Hindlimb muscle (tissue), 1 donor: ENCODE data around the gene PAMR1. TPM values are rescaled to one million over a fixed set of nuclear protein-coding genes. Genes with fewer than 3 reads are reported as not detected.
"Not testable (repeated sequence)": the region's sequence is repeated elsewhere in the genome, so short reads cannot be mapped to it uniquely, and the experiment has no call there.

Source experiments
- DNase-seq: peaks from one replicate; pipeline ENCODE4 v3.0.0-alpha.2; 2013
- polyA plus RNA-seq: library from polyadenylated mRNA; unstranded; fragments of 120-200 nt; gene quantifications from one replicate; pipeline ENCODE4 v1.2.1, GENCODE V29; 2013; ENCODE audit not compliant: insufficient read length

Gene PAMR1
- polyA plus RNA-seq, 1 donor, result 8.4 TPM

DNA sequence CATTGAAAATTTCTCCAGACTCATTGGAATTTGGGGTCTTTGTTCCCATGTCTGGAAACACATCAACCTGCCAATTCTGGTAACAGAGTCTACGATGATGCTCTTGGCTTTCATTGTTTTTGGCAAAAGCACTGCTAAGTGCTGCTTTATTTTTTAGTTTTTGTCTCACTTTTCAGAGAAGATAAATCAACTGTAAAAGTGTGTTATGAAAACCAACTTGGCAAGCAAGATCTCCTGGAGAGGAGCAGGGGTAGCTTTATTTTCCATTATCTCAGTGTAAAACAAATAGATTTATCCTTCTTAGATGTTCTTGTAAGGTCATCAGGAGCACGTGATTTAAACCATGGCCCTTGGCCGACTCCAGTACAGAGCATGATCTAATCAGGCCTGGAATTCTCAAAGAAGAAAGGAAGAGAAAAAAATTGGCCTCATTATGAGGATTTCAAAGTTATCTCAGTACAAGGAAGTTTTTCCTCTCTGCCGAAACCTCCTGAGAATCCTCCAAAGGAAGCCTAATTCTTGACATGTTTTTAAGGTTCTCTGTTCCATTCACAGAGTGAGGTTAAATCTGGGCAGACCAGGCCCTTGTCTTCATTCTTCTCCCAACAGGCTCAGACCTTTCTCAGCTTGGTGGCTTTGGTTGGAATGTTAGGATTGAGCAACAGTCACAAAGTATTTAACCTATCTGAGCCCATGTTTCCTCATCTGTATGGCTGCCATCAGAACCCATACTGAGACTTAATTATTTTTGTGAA is 16.4 kb upstream of the PAMR1 start:
- peak; percentile 88 for DNase-seq

GRCh38 chr11:35540526-35540925 is 15.1 kb upstream of the PAMR1 start:
- DNase-seq, result no peak

- no peak for DNase-seq
Measured at GRCh38 chr11:35539781-35540281, 14.4 kb upstream of the PAMR1 start.

DNA sequence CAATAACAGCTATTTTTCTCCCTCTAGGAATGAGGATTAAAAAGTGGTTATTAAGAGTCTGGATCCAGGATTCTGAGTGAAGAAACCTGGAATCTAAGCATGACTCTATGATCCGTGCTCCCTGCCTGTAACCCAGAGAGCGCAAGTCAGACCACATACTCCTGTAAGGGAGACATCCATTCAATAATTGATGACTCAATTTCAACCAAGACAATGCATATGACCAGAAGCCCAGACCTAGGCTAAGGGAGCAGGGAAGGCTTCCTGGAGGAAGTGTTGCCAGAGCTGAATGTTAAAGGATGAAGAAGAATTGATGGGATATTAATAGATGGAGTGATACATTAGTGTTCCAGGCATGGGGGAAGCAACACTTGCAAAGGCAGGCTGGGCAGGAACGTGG is 13.8 kb upstream of the PAMR1 start:
- no peak for DNase-seq

GRCh38 chr11:35536470-35536869 is 11.1 kb upstream of the PAMR1 start:
- DNase-seq, result no peak

- DNase-seq, result no peak
Measured at GRCh38 chr11:35531246-35531645, 5.8 kb upstream of the PAMR1 start.

GRCh38 chr11:35529971-35530495 is 4.6 kb upstream of the PAMR1 start:
- no peak for DNase-seq

DNA sequence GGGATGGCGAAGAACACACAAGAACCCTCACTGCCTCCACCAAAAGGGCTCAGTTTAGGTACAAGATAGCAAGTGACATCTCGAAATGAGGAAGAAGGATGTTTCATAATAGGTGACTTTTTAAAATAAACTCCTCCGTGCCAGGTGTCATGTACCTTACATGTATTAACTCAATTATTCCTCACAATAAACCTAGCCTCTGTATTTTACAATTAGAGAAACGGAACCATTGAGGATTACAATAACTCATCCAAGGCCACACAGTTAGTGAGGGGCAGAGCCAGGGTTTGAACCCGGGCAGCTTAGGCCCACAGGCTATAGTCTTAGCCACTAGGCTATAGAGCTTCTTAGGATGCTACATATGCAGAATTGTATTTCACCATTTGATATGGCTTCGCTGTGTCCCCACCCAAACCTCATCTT is 965 bp upstream of the PAMR1 start:
- DNase-seq, result no peak

- DNase-seq, result no peak
Measured at GRCh38 chr11:35524780-35525179, 636 bp downstream of the PAMR1 start.

GRCh38 chr11:35523861-35524260 is 1.6 kb downstream of the PAMR1 start:
- DNase-seq, result no peak

- DNase-seq, result peak; percentile 56
Measured at GRCh38 chr11:35523331-35523768, 2.1 kb downstream of the PAMR1 start.

GRCh38 chr11:35522091-35522490 is 3.3 kb downstream of the PAMR1 start:
- DNase-seq, result not testable (repeated sequence)

DNA sequence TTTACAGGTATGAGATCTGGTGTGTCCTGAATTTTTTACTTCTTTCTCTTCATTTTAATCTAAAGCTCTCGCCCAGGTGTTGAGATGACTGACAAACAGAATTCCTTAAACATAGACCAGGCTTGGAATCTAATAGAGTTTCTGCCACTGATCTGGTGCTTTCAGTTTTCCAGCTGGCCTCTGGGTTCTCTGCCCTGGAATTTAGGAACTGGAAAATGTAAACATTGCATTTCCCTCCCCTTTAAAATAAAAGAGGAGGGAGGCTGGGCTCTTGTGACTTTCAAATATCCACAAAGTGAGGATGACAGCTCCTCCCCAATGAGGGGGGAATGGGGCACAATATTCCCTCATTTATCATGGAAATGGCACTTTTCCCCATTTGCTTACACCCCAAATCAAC is 5.0 kb downstream of the PAMR1 start:
- no peak for DNase-seq

DNA sequence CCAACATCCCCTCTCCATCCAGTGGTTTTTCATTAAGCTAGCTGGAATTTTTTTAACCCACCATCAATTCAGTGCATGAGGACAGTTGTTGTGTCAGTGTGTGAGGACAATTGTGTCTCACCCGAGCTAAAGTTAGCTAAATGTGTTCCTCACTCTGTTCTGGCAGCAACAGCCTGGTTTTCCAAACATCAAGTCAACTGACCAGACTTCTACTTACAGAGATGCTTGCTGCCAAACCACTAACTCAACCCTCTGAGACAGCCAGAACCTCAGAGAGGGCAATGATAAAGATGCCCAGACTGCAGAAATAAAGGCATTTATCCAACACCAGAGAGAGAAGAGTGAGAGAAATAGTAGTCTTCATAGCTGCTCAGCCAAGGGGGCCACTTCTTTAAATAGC is 6.7 kb downstream of the PAMR1 start:
- DNase-seq, result no peak

DNA sequence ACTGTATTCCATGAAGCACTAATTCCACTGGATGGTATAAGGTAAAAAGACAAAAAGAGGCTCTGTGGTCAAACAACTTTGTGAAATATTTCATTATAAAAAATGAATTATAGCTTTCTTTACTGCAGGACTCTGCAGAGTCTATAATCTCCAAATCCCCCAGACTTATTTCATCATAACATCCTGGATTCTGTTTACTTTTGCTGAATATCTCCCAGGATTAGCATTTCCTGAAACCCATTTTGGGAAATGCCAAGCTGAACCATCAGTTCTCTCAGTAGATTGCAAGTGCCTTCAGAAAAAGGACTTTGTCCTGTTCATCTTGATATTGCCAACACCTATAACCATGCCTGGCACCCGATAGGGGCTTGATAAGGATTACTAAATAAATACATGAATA is 7.9 kb downstream of the PAMR1 start:
- DNase-seq, result no peak

DNA sequence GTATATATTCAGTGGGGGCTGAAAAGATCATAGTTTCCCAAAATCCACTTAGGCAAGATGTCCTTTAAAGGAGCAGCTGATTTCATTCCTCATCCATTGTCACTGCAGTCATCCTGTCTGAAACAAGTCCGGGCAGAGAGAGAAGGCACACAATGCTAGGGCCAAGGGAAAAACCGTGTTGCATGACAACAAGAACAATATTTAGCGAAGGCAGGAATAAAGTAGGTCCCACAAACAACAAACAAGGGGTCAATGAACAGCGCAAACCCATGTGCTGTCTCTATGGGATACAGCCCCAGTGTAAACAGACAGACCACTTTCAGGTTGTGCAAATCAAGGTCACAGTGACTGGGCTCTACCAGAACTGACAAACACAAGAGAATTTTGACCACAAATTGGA is 9.0 kb downstream of the PAMR1 start:
- DNase-seq, result no peak

DNA sequence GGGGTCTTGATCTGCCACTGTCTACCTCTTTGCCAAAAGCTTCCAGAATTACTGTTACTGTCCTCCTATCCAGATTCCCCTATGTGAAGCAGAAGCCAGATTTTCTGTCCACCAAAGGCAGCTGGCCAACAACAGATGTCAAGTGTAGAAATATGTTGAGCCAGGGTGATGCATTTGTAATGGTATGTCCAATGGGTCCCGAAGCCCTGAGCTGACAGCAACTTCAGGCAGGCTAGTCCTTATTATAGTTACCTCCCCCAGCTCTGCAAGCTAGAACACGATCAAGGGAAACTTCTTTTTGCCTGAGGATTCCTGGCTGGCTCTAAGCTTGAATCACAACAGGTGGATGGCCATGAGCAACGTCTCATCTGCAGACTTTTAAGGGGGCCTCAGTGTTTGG is 10.2 kb downstream of the PAMR1 start:
- no peak for DNase-seq

GRCh38 chr11:35514481-35514880 is 10.9 kb downstream of the PAMR1 start:
- DNase-seq, result no peak

DNA sequence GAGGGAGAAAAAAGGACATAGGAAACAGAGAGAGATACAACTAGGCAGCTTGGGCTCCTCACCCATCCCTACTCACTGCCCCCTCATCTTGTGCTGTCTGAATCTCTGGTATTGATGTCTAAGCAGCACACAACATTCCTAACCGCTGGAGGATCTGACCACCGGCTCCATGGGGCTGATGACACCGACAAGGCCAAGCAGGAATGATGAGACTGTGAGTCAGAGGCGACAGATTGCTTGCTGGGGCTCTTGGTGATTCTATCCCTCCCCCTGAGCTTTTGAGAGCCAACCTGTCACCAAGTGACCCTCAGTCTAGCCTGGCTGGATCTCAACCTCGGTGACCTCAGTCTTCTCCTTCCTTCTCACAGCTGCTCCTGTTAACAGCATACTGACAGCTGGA is 13.8 kb downstream of the PAMR1 start:
- no peak for DNase-seq

DNA sequence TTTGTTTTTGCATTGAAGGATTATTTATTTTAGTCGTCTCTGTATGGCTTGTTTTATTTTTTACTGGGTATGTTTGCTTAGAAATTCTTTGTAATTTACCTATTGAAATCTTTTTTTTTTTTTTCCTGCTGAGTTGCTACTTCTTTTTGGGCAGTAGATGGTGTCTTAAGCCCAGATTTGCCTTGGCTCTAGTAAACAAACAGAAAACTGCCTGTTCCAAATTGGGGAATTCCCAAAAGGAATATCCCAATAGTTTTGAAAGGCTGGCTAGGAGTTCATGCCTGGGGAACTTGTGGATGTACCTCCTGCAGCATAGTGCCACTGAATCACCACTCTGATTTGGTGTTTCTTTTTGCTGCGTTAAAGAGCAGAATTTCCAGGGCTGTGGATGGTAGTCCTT is 17.7 kb downstream of the PAMR1 start:
- no peak for DNase-seq

- DNase-seq, result no peak
Measured at GRCh38 chr11:35501776-35502175, 23.6 kb downstream of the PAMR1 start.

DNA sequence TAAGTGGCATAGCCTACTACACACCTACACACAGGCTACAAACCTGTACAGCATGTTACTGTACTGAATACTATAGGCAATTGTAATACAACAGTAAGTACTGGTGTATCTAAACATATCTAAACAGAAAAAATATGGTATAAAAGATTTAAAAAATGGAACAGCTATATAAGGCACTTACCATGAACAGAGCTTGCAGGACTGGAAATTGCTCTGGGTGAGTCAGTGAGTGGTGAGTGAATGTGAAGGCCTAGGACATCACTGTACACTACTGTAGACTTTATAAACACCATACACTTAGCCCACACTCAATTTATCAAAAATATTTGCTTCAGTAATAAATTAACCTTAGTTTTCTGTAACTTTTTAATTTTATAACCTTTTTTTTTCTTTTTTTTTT is 24.7 kb downstream of the PAMR1 start:
- DNase-seq, result no peak

DNA sequence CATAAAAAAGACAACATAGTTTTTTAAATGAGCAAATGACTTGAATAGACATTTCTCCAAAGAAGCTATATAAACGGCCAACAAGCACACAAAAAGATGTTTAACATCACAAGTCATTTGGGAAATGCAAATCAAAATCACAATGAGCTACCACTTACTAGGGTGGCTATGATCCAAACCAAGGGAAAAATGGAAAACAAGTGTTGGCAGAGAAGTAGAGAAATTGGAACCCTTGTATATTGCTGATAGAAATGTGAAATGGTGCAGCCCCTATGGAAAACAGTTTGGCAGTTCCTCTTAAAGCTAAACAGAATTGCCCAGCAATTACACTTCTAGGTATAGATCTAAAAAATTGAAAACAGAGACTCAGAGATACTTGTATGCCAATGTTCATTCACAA is 29.0 kb downstream of the PAMR1 start:
- DNase-seq, result no peak

DNA sequence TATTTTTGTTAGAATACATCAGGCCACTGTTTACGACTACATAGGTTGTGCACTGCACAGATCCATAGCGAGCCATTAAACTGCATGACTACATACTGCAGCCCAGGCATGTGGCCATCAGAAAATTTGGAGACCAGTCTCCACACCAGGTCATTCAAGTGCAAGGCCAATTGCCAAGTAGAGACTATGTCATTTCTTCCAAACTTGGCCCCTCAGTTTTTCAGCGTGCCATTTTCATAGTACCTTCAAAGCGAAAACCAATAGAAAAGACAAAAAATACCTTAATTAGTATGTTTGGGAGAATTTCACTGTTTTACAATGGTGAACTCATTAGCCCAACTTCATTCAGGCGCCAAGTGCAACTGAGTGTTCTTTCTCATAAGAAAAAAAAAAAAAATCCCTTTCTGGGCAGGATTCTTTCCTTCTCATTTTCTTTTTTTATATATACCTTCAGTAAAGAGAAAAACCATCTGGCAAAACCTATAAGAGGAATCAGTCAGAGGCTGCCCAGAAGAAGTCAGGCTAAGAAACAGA is 30.4 kb downstream of the PAMR1 start:
- peak; percentile 65 for DNase-seq
